ENCODE results near the gene JAG2. TPM values are rescaled to one million over a fixed set of nuclear protein-coding genes. Genes with fewer than 3 reads are reported as not detected.
"Not testable (repeated sequence)": the region's sequence is repeated elsewhere in the genome, so short reads cannot be mapped to it uniquely, and the experiment has no call there.

JAG2 gene
- total and polyA plus RNA-seq, 2 experiments from 2014 or later: 1.5 TPM; not detected in 1

- in situ Hi-C loops (cut with MboI): no loop called here
- WGBS, 2 experiments (ENCODE audit: low coverage in 1 of 2, low lambda C conversion rate in 2 of 2, missing lambda C conversion rate in 2 of 2): 45 to 50% methylated on average over 12 of the region's 12 CpGs
These were observed 51.9 kb downstream of the JAG2 start for GRCh38 chr14:105116451-105117256.

GRCh38 chr14:105109243-105109642 lies 59.3 kb downstream of the JAG2 start:
- in situ Hi-C loops (cut with MboI); H3F3A ChIP-seq (ENCODE audit: insufficient read depth); H3K4me3 ChIP-seq; DNase-seq; H3K9ac ChIP-seq; H4K20me1 ChIP-seq (ENCODE audit: insufficient read depth); H3K9me3 ChIP-seq (ENCODE audit: low read depth); H3K9me2 ChIP-seq (ENCODE audit: insufficient read depth); H3K27ac ChIP-seq; H3K4me1 ChIP-seq (ENCODE audit: insufficient read depth); H3K36me3 ChIP-seq (ENCODE audit: low read depth); H2AFZ ChIP-seq; H3K4me2 ChIP-seq (ENCODE audit: unreplicated experiment); H3K79me2 ChIP-seq (ENCODE audit: insufficient read depth): not testable (repeated sequence)
- 77 to 78% methylated on average over 8 of the region's 8 CpGs for WGBS, 2 experiments (ENCODE audit: low coverage in 1 of 2, low lambda C conversion rate in 2 of 2, missing lambda C conversion rate in 2 of 2)
- H3K27me3 ChIP-seq (replicated peaks; ENCODE audit: insufficient read depth): peaks cover 41% of the 10 kb centered on the region

More at GRCh38 chr14:105116451-105117256, 51.9 kb downstream of the JAG2 start:
- peaks cover 17% of the 10 kb centered on the region for H3K27me3 ChIP-seq (replicated peaks; ENCODE audit: insufficient read depth)
- no peak overlapping the region for H3K4me2 ChIP-seq (ENCODE audit: unreplicated experiment)
- no peaks in the 10 kb centered on the region for H3K4me1 ChIP-seq (ENCODE audit: insufficient read depth)
- no peaks in the 10 kb centered on the region for H3K36me3 ChIP-seq (ENCODE audit: low read depth)
- no peak for DNase-seq
- no peak overlapping the region for H3K27ac ChIP-seq
- no peaks in the 10 kb centered on the region for H3K79me2 ChIP-seq (ENCODE audit: insufficient read depth)
- no peak overlapping the region for H3K9ac ChIP-seq
- H2AFZ ChIP-seq: no peak overlapping the region
- no peaks in the 10 kb centered on the region for H3K9me3 ChIP-seq (ENCODE audit: low read depth)
- TF ChIP-seq EZH2 (IDR thresholded peaks at IDR 0.05; ENCODE audit: insufficient read depth, poor library complexity, severe bottlenecking) (no peak), EZH2phosphoT487 (IDR thresholded peaks at IDR 0.05; ENCODE audit: insufficient read depth, low read depth) (no peak)
- H4K20me1 ChIP-seq (ENCODE audit: insufficient read depth): no peaks in the 10 kb centered on the region
- H3K9me2 ChIP-seq (ENCODE audit: insufficient read depth): no peaks in the 10 kb centered on the region
- no peaks in the 10 kb centered on the region for H3F3A ChIP-seq (ENCODE audit: insufficient read depth)
- H3K4me3 ChIP-seq: no peak overlapping the region

- Histone ChIP-seq H3K79me2 (ENCODE audit: insufficient read depth) (no peaks in the 10 kb centered on the region), H3K27ac (no peak overlapping the region)
- in situ Hi-C loops (cut with MboI): no loop called here
These were observed 60.1 kb downstream of the JAG2 start for GRCh38 chr14:105108516-105108864.

GRCh38 chr14:105107781-105108515 lies 60.6 kb downstream of the JAG2 start:
- H3K36me3 ChIP-seq (ENCODE audit: low read depth): no peaks in the 10 kb centered on the region
- H3K9ac ChIP-seq: no peak overlapping the region
- H3K79me2 ChIP-seq (ENCODE audit: insufficient read depth): no peaks in the 10 kb centered on the region
- no peak overlapping the region for H3K4me2 ChIP-seq (ENCODE audit: unreplicated experiment)
- in situ Hi-C loops (cut with MboI): no loop called here
- peaks cover 54% of the 10 kb centered on the region for H3K27me3 ChIP-seq (replicated peaks; ENCODE audit: insufficient read depth)
- no peak overlapping the region for H2AFZ ChIP-seq
- no peaks in the 10 kb centered on the region for H3K4me1 ChIP-seq (ENCODE audit: insufficient read depth)
- 59 to 63% methylated on average over 9 of the region's 9 CpGs for WGBS, 2 experiments (ENCODE audit: low coverage in 1 of 2, low lambda C conversion rate in 2 of 2, missing lambda C conversion rate in 2 of 2)
- H3K9me3 ChIP-seq (ENCODE audit: low read depth): no peaks in the 10 kb centered on the region
- no peaks in the 10 kb centered on the region for H3F3A ChIP-seq (ENCODE audit: insufficient read depth)
- H3K27ac ChIP-seq: no peak overlapping the region
- no peak overlapping the region for H3K4me3 ChIP-seq
- no peaks in the 10 kb centered on the region for H3K9me2 ChIP-seq (ENCODE audit: insufficient read depth)
- no peaks in the 10 kb centered on the region for H4K20me1 ChIP-seq (ENCODE audit: insufficient read depth)
- DNase-seq: no peak
- TF ChIP-seq EZH2phosphoT487 (IDR thresholded peaks at IDR 0.05; ENCODE audit: insufficient read depth, low read depth) (no peak), EZH2 (IDR thresholded peaks at IDR 0.05; ENCODE audit: insufficient read depth, poor library complexity, severe bottlenecking) (no peak)

More at GRCh38 chr14:105108516-105108864, 60.1 kb downstream of the JAG2 start:
- Histone ChIP-seq H3K4me3 (no peak overlapping the region), H3F3A (ENCODE audit: insufficient read depth) (no peaks in the 10 kb centered on the region), H3K9me2 (ENCODE audit: insufficient read depth) (no peaks in the 10 kb centered on the region), H2AFZ (no peak overlapping the region), H3K9ac (no peak overlapping the region), H3K27me3 (replicated peaks; ENCODE audit: insufficient read depth) (peaks cover 49% of the 10 kb centered on the region), H3K4me2 (ENCODE audit: unreplicated experiment) (no peak overlapping the region), H3K36me3 (ENCODE audit: low read depth) (no peaks in the 10 kb centered on the region), H3K9me3 (ENCODE audit: low read depth) (no peaks in the 10 kb centered on the region), H3K4me1 (ENCODE audit: insufficient read depth) (no peaks in the 10 kb centered on the region), H4K20me1 (ENCODE audit: insufficient read depth) (no peaks in the 10 kb centered on the region)
- 64% methylated on average over 7 of the region's 7 CpGs for WGBS, 2 experiments (ENCODE audit: low coverage in 1 of 2, low lambda C conversion rate in 2 of 2, missing lambda C conversion rate in 2 of 2)
- DNase-seq: no peak
- TF ChIP-seq EZH2 (IDR thresholded peaks at IDR 0.05; ENCODE audit: insufficient read depth, poor library complexity, severe bottlenecking) (no peak), EZH2phosphoT487 (IDR thresholded peaks at IDR 0.05; ENCODE audit: insufficient read depth, low read depth) (no peak)

All from GM23248 (cell line).